Activated CD8-positive, alpha-beta memory T cell treated with anti-CD3 and anti-CD28 coated beads, Interleukin-2, amount 50 U/mL, for 24 hours (primary cell): ENCODE data around the gene ZNF488.
"Not testable (repeated sequence)": the region's sequence is repeated elsewhere in the genome, so short reads cannot be mapped to it uniquely, and the experiment has no call there.

ENCODE experiments used
- DNase-seq: peaks from one replicate; pipeline ENCODE4 v3.0.0-alpha.2; 2020; ENCODE audit errors: extremely low read depth

Gene ZNF488

GRCh38 chr10:47384148-47384921, at the start of gene ZNF488:
ZNF488 (minus strand) TSS chr10:47384293; CDS start chr10:47368829, 15,464 bp downstream.
- DNase-seq, result peak; percentile 14

- no peak for DNase-seq
Measured at GRCh38 chr10:47425813-47426419, 41.8 kb upstream of the ZNF488 start.

- DNase-seq, result no peak
Measured at GRCh38 chr10:47424231-47424630, 40.1 kb upstream of the ZNF488 start.

GRCh38 chr10:47423476-47423875, 39.4 kb upstream of the ZNF488 start:
- no peak for DNase-seq

GRCh38 chr10:47421057-47421952, 37.2 kb upstream of the ZNF488 start:
- DNase-seq, result no peak

- DNase-seq, result no peak
Measured at GRCh38 chr10:47420305-47421056, 36.4 kb upstream of the ZNF488 start.

GRCh38 chr10:47419421-47419820, 35.3 kb upstream of the ZNF488 start:
- no peak for DNase-seq

GRCh38 chr10:47418966-47419365, 34.9 kb upstream of the ZNF488 start:
- DNase-seq, result no peak

- no peak for DNase-seq
Measured at GRCh38 chr10:47418321-47418720, 34.2 kb upstream of the ZNF488 start.

- not testable (repeated sequence) for DNase-seq
Measured at GRCh38 chr10:47416305-47417218, 32.5 kb upstream of the ZNF488 start.

GRCh38 chr10:47415520-47416304, 31.6 kb upstream of the ZNF488 start:
- no peak for DNase-seq

GRCh38 chr10:47414752-47415519, 30.8 kb upstream of the ZNF488 start:
- DNase-seq, result no peak

GRCh38 chr10:47414227-47414592, 30.1 kb upstream of the ZNF488 start:
- no peak for DNase-seq

- DNase-seq, result no peak
Measured at GRCh38 chr10:47413531-47414226, 29.6 kb upstream of the ZNF488 start.

- no peak for DNase-seq
Measured at GRCh38 chr10:47412869-47413268, 28.8 kb upstream of the ZNF488 start.

- DNase-seq, result no peak
Measured at GRCh38 chr10:47412177-47412730, 28.2 kb upstream of the ZNF488 start.

GRCh38 chr10:47410862-47411261, 26.8 kb upstream of the ZNF488 start:
- no peak for DNase-seq

- DNase-seq, result no peak
Measured at GRCh38 chr10:47410271-47410670, 26.2 kb upstream of the ZNF488 start.
